T-helper 2 cell treated with Interferon-gamma antibody and Interleukin-4, amounts not matched to agents 100 ng/mL and 5 ng/mL, for 36 hours (primary cell): ENCODE results near the gene AEBP1. TPM values are rescaled to one million over a fixed set of nuclear protein-coding genes. Genes with fewer than 3 reads are reported as not detected.

Experiments
- total RNA-seq: library from RNA; stranded (reverse); gene quantifications from 2 replicates; pipeline ENCODE4 v1.2.3, GENCODE V29; 2022

The AEBP1 gene
- total RNA-seq, 1 donor from 2014 or later, result 21.4 TPM

Other genes starting within 250 kb of the AEBP1 start
- 83.6 TPM in 2 replicates for gene MRPS24, start 234.8 kb upstream of the AEBP1 start, total RNA-seq
- gene URGCP, start 197.7 kb upstream of the AEBP1 start, total RNA-seq, result 22.6 and 23.0 TPM in 2 replicates
- gene UBE2D4, start 177.9 kb upstream of the AEBP1 start, total RNA-seq, result 10.3 and 11.7 TPM in 2 replicates
- gene SPDYE1, start 106.4 kb upstream of the AEBP1 start, total RNA-seq, result not detected in 2 replicates
- 166 and 173 TPM in 2 replicates for gene DBNL, start 59.6 kb upstream of the AEBP1 start, total RNA-seq
- 0.89 TPM in 2 replicates for gene PGAM2, start 38.8 kb upstream of the AEBP1 start, total RNA-seq
- 31.1 and 38.0 TPM in 2 replicates for gene POLM, start 21.8 kb upstream of the AEBP1 start, total RNA-seq
- gene POLD2, start 19.2 kb downstream of the AEBP1 start, total RNA-seq, result 141 and 142 TPM in 2 replicates
- not detected in 2 replicates for gene MYL7, start 37.0 kb downstream of the AEBP1 start, total RNA-seq
- gene GCK, start 85.1 kb downstream of the AEBP1 start, total RNA-seq, result 0.18 and 0.25 TPM in 2 replicates
- gene YKT6, start 96.6 kb downstream of the AEBP1 start, total RNA-seq, result 70.7 and 70.9 TPM in 2 replicates
- 0.27 and 0.30 TPM in 2 replicates for gene CAMK2B, start 221.2 kb downstream of the AEBP1 start, total RNA-seq